Left ventricle myocardium inferior (tissue), 1 donor: ENCODE results near the gene ODAD3. TPM values are rescaled to one million over a fixed set of nuclear protein-coding genes. Genes with fewer than 3 reads are reported as not detected.
A peak's percentile ranks its signal among the peaks of the same experiment; 100 is the strongest.
"Not testable (repeated sequence)": the region's sequence is repeated elsewhere in the genome, so short reads cannot be mapped to it uniquely, and the experiment has no call there.

Experiments
- DNase-seq: peaks from one replicate; pipeline ENCODE4 v3.0.0-alpha.2; 2020
- H3K27ac ChIP-seq: fragments of 200-600 bp; replicated peaks from 2 replicates; pipeline ENCODE4 v1.8.0; 2021
- H3K27me3 ChIP-seq: fragments of 200-600 bp; 2 replicates; pipeline ENCODE4 v1.8.0; 2021; ENCODE audit warnings: low read depth
- H3K36me3 ChIP-seq: fragments of 200-600 bp; 2 replicates; pipeline ENCODE4 v1.8.0; 2021
- H3K4me1 ChIP-seq: fragments of 200-600 bp; 2 replicates; pipeline ENCODE4 v1.8.0; 2021
- H3K4me3 ChIP-seq: fragments of 200-600 bp; 2 replicates; pipeline ENCODE4 v1.8.0; 2021; ENCODE audit warnings: mild to moderate bottlenecking, moderate library complexity
- H3K9me3 ChIP-seq: fragments of 200-600 bp; replicated peaks from 2 replicates; pipeline ENCODE4 v1.8.0; 2021
- intact Hi-C: fragments of 100-400 bp; cut with micrococcal nuclease; formaldehyde crosslinking; loops from one replicate; pipeline ENCODE4 v1.11.0; 2022
- total RNA-seq: library from RNA; stranded (reverse); fragmentation: NEBNext Ultra II Directional; extraction: Animal tissue kit (Norgen Biotek cat#: 25700); gene quantifications from one replicate; pipeline ENCODE4 v1.2.1, GENCODE V29; 2021
- TF ChIP-seq, protein P1 (sequence below): fragments of 200-600 bp; IDR thresholded peaks from 2 replicates; pipeline ENCODE4 v1.8.0; 2021; ENCODE audit warnings: antibody characterized with exemption, mild to moderate bottlenecking, borderline replicate concordance
- donor health status: DM: no; HTN: yes; CAD: no; lungs with severe emphysema.

The ODAD3 gene
- total RNA-seq, 1 donor from 2014 or later: 0.77 TPM

DNA sequence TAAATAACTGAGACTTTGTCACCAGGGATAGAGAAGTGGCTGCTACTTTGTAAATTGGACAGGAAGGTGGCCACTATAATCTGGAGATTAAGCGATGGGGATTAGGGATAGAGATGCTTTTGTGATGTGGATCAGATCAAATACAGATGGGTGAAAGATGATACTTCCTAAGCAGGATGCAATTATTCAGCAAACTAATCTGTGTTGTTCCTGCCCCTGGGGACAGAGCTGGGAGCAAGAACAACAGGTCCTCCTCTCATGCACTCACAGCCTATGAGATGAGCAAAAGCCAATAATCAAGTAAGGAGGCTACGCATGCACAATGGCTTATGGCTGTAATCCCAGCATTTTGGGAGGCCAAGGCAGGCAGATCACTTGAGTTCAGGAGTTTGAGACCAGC, 20.4 kb downstream of the ODAD3 start:
- no peak for DNase-seq
- H3K9me3 ChIP-seq: no peaks in the 10 kb centered on the region
- intact Hi-C loops: no loop called here
- peaks cover 65% of the 10 kb centered on the region for H3K27me3 ChIP-seq
- no peak overlapping the region for H3K4me3 ChIP-seq
- peaks cover 13% of the 10 kb centered on the region for H3K4me1 ChIP-seq
- H3K36me3 ChIP-seq: no peaks in the 10 kb centered on the region
- TF ChIP-seq, protein P1, sequence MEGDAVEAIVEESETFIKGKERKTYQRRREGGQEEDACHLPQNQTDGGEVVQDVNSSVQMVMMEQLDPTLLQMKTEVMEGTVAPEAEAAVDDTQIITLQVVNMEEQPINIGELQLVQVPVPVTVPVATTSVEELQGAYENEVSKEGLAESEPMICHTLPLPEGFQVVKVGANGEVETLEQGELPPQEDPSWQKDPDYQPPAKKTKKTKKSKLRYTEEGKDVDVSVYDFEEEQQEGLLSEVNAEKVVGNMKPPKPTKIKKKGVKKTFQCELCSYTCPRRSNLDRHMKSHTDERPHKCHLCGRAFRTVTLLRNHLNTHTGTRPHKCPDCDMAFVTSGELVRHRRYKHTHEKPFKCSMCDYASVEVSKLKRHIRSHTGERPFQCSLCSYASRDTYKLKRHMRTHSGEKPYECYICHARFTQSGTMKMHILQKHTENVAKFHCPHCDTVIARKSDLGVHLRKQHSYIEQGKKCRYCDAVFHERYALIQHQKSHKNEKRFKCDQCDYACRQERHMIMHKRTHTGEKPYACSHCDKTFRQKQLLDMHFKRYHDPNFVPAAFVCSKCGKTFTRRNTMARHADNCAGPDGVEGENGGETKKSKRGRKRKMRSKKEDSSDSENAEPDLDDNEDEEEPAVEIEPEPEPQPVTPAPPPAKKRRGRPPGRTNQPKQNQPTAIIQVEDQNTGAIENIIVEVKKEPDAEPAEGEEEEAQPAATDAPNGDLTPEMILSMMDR: no peak
- H3K27ac ChIP-seq: no peak overlapping the region

DNA sequence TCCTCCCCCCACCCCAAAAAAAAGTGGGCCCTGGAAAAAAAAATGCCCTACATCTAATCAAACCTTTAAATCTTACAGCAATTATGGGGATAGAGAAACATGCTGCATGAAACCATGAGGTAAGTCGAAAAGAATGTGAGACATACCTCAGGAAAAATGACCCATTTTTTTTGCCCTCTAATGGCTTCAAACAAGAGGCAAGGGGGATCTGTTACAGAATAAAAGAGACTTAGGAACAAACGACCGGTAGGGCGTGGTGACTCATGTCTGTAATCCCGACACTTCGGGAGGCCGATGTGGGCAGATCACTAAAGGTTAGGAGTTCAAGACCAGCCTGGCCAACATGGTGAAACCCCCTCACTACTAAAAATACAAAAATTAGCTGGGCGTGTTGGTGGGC, 24.2 kb downstream of the ODAD3 start:
- DNase-seq: no peak
- TF ChIP-seq, protein P1: no peak
- Histone ChIP-seq H3K9me3 (no peaks in the 10 kb centered on the region), H3K4me1 (peaks cover 5% of the 10 kb centered on the region), H3K4me3 (no peak overlapping the region), H3K27me3 (peaks cover 63% of the 10 kb centered on the region), H3K36me3 (no peaks in the 10 kb centered on the region), H3K27ac (no peak overlapping the region)
- intact Hi-C loops: no loop called here

DNA sequence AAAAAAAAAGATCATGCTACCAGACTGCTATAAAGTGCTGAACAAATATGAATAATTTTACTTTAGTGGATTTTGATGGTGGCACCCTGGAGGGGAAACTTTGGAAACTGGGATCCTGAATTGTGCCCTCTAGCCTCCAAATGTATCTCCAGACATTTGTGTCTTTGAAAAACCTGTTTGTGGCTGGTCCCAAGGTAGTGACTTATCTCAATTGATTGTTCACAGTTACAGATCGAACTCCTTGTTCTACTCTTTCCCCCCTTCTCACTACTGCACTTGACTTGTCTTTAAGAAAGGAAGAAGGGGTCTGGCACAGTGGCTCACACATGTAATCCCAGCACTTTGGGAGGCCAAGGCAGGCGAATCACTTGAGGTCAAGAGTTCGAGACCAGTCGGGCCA, 26.3 kb downstream of the ODAD3 start:
- Histone ChIP-seq H3K27ac (no peak overlapping the region), H3K9me3 (no peaks in the 10 kb centered on the region), H3K27me3 (peaks cover 55% of the 10 kb centered on the region), H3K36me3 (no peaks in the 10 kb centered on the region), H3K4me1 (peaks cover 17% of the 10 kb centered on the region), H3K4me3 (no peak overlapping the region)
- no peak for DNase-seq
- intact Hi-C loops: no loop called here
- TF ChIP-seq, protein P1: no peak

DNA sequence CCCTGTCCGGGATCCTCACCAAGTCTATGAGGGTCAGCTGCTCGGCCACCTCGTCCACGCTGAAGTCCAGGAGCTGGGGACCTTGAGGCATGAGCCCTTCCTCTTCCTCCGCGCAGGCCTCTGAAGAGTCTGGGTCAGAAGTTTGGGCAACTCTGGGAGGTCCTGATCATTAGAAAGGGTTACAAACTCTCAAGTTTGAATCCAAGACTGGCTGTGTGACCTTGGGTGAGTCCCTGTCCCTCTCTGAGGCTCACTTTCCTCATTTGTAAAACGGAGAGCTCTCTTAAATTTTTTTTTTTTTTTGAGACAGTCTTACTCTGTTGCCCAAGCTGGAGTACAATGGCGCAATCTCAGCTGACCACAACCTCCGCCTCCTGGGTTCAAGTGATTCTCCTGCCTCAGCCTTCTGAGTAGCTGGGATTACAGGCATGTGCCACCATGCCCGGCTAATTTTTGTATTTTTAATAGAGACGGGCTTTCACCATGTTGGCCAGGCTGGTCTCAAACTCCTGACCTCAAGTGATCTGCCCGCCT, 28.2 kb downstream of the ODAD3 start:
- H3K9me3 ChIP-seq, H3K36me3 ChIP-seq, DNase-seq, intact Hi-C loops, H3K4me3 ChIP-seq, H3K27ac ChIP-seq: not testable (repeated sequence)
- Histone ChIP-seq H3K4me1 (peaks cover 17% of the 10 kb centered on the region), H3K27me3 (peaks cover 55% of the 10 kb centered on the region)

DNA sequence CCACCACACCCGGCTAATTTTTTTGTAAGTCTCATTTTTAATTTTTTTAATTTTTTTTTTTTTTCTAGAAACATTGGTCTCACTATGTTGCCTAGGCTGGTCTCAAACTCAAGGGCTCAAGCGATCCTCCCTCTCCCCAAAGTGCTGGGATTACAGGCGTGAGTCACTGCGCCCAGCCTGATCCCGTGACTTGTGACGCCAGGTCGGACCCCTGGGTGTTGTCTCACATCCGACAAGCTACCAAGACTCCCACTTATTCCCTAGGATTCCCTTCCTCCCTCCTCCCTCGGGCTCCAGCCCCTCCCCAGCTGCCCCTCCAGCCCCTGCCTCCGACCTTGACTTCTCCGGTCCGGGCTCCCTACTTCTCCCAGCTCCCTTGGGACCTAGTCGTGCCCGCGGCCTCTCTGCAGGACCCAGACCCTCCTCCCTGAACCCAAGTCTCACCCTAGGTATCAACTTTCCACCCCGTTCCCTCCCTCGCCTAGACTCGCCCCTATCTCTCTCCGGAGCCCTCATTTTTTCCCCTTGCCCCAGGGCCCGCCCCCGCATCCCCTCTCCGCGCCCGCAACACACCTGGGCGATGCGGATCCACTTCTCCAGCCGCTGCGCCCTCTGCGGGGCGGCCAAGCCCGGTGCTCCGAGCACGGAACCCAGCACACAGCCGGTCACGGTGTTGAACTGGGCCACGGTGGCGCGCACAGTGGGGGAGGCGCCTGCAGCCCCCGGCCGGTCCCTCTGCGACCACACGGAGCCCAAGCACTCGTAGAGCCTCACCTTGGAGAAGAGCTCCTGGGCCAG, 28.9 kb downstream of the ODAD3 start:
- peaks cover 17% of the 10 kb centered on the region for H3K4me1 ChIP-seq
- no peak overlapping the region for H3K27ac ChIP-seq
- no peaks in the 10 kb centered on the region for H3K9me3 ChIP-seq
- H3K36me3 ChIP-seq: peaks cover 2% of the 10 kb centered on the region
- TF ChIP-seq, protein P1: peak; percentile 55
- DNase-seq: no peak
- intact Hi-C loops: no loop called here
- peaks cover 50% of the 10 kb centered on the region for H3K27me3 ChIP-seq
- H3K4me3 ChIP-seq: no peak overlapping the region

DNA sequence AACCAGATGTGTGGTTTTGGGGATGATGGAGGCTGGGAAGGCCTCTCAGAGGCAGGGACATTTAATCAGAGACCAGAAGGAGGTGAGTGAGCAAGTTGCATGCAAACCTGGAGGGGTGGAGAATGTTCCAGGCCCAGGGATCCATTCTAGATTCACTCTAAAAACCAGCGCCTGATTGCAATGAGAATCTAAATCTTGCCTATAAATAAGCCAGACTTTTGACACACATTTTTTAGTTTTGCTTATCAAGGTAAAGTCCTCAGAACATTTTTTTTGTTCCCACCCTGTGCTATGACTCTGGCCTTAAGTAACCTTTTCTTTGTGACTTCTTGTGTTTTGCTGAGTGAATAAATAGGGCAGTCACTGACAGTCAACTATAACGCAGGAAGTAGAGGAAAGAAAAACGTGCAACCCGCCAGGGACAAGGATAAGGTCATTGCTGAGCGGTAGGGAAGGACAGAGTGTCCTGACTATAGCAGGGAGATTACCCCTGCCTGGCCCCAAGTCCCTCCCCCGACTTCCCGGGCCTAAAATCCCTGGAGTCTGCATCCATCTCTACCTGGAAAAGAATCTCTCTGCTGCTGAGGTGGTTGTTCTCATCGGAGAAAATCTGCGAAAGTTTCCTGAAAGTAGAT, 30.2 kb downstream of the ODAD3 start:
- TF ChIP-seq, protein P1: no peak
- H3K27ac ChIP-seq: peak overlapping the region; percentile 63

More for the DNA sequence above, 30.2 kb downstream of the ODAD3 start:
- peaks cover 2% of the 10 kb centered on the region for H3K36me3 ChIP-seq
- H3K27me3 ChIP-seq: peaks cover 37% of the 10 kb centered on the region
- peaks cover 17% of the 10 kb centered on the region for H3K4me1 ChIP-seq
- no peak for DNase-seq
- intact Hi-C loops: no loop called here
- H3K4me3 ChIP-seq: no peak overlapping the region
- no peaks in the 10 kb centered on the region for H3K9me3 ChIP-seq
